Glutamatergic neuron (in vitro differentiated cells): ENCODE data around the gene PLEKHG7. TPM values are rescaled to one million over a fixed set of nuclear protein-coding genes. Genes with fewer than 3 reads are reported as not detected.

ENCODE experiments used
- DNase-seq: peaks from one replicate; pipeline ENCODE4 v3.0.0; 2022
- H3K27ac Mint-ChIP-seq: one replicate; pipeline ENCODE4 v1.8.0; 2020; ENCODE audit warnings: mild to moderate bottlenecking, mixed read lengths, inconsistent platforms; ENCODE audit not compliant: unreplicated experiment
- H3K27me3 Mint-ChIP-seq: one replicate; pipeline ENCODE4 v1.8.0; 2020; ENCODE audit warnings: mild to moderate bottlenecking, moderate library complexity, mixed read lengths, inconsistent platforms; ENCODE audit not compliant: unreplicated experiment
- H3K36me3 Mint-ChIP-seq: one replicate; pipeline ENCODE4 v1.8.0; 2020; ENCODE audit warnings: mild to moderate bottlenecking, mixed read lengths, inconsistent platforms; ENCODE audit not compliant: unreplicated experiment
- H3K4me1 Mint-ChIP-seq: one replicate; pipeline ENCODE4 v1.8.0; 2020; ENCODE audit warnings: mild to moderate bottlenecking, low read depth, mixed read lengths, inconsistent platforms; ENCODE audit not compliant: unreplicated experiment
- H3K4me3 Mint-ChIP-seq: one replicate; pipeline ENCODE4 v1.8.0; 2020; ENCODE audit warnings: mild to moderate bottlenecking, mixed read lengths, inconsistent platforms; ENCODE audit not compliant: unreplicated experiment
- H3K9me3 Mint-ChIP-seq: one replicate; pipeline ENCODE4 v1.8.0; 2020; ENCODE audit warnings: mild to moderate bottlenecking, moderate library complexity, mixed read lengths, inconsistent platforms; ENCODE audit not compliant: unreplicated experiment
- total RNA-seq: library from RNA; stranded (reverse); fragmentation: NEBNext Ultra II Directional; extraction: Animal tissue kit (Norgen Biotek cat#: 25700); gene quantifications from one replicate; pipeline ENCODE4 v1.2.1, GENCODE V29; 2021; ENCODE audit not compliant: unreplicated experiment
- TF ChIP-seq, protein P1 (sequence below): fragments of 200-600 bp; sonication (generic); IDR thresholded peaks from one replicate; pipeline ENCODE4 v1.5.0; 2021; ENCODE audit not compliant: partially characterized antibody, unreplicated experiment

PLEKHG7 gene
- total RNA-seq, 1 donor from 2014 or later: not detected

DNA sequence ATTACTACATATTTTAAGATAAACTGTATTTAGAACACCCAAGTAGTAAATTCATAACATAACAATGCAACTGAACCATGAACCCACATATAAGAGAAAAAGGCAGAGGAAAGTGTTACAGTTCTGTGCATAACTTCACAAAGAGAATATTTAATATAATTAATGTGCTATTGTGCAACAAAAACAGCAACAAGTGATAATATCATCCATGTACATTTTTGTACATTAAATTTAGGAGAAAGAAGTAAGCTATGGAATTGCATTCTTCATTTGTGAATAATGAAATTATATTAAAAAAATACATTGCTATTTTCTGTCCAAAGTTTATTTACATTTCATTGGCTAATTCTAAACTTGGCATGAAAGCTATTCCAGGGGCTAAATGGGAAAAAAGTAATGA lies 72.6 kb downstream of the PLEKHG7 start:
- H3K36me3 Mint-ChIP-seq: no peaks in the 10 kb centered on the region
- DNase-seq: no peak
- H3K27me3 Mint-ChIP-seq: no peaks in the 10 kb centered on the region
- H3K4me3 Mint-ChIP-seq: no peak overlapping the region
- no peak overlapping the region for H3K27ac Mint-ChIP-seq
- TF ChIP-seq, protein P1, sequence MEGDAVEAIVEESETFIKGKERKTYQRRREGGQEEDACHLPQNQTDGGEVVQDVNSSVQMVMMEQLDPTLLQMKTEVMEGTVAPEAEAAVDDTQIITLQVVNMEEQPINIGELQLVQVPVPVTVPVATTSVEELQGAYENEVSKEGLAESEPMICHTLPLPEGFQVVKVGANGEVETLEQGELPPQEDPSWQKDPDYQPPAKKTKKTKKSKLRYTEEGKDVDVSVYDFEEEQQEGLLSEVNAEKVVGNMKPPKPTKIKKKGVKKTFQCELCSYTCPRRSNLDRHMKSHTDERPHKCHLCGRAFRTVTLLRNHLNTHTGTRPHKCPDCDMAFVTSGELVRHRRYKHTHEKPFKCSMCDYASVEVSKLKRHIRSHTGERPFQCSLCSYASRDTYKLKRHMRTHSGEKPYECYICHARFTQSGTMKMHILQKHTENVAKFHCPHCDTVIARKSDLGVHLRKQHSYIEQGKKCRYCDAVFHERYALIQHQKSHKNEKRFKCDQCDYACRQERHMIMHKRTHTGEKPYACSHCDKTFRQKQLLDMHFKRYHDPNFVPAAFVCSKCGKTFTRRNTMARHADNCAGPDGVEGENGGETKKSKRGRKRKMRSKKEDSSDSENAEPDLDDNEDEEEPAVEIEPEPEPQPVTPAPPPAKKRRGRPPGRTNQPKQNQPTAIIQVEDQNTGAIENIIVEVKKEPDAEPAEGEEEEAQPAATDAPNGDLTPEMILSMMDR: no peak
- H3K9me3 Mint-ChIP-seq: no peaks in the 10 kb centered on the region
- peaks cover 7% of the 10 kb centered on the region for H3K4me1 Mint-ChIP-seq

- H3K4me1 Mint-ChIP-seq: peaks cover 7% of the 10 kb centered on the region
- no peaks in the 10 kb centered on the region for H3K9me3 Mint-ChIP-seq
- H3K27ac Mint-ChIP-seq: no peak overlapping the region
- TF ChIP-seq, protein P1: no peak
- DNase-seq: no peak
- no peak overlapping the region for H3K4me3 Mint-ChIP-seq
- H3K27me3 Mint-ChIP-seq: no peaks in the 10 kb centered on the region
- no peaks in the 10 kb centered on the region for H3K36me3 Mint-ChIP-seq
These were observed 75.7 kb downstream of the PLEKHG7 start for GRCh38 chr12:92778525-92778924.

GRCh38 chr12:92779902-92780301 lies 77.1 kb downstream of the PLEKHG7 start:
- no peak overlapping the region for H3K4me3 Mint-ChIP-seq
- H3K4me1 Mint-ChIP-seq: peaks cover 14% of the 10 kb centered on the region
- no peak for DNase-seq
- no peaks in the 10 kb centered on the region for H3K9me3 Mint-ChIP-seq
- TF ChIP-seq, protein P1: no peak
- no peaks in the 10 kb centered on the region for H3K27me3 Mint-ChIP-seq
- H3K36me3 Mint-ChIP-seq: no peaks in the 10 kb centered on the region
- H3K27ac Mint-ChIP-seq: no peak overlapping the region

- H3K4me1 Mint-ChIP-seq: peaks cover 10% of the 10 kb centered on the region
- no peak for DNase-seq
- H3K4me3 Mint-ChIP-seq: no peak overlapping the region
- TF ChIP-seq, protein P1: no peak
- no peaks in the 10 kb centered on the region for H3K27me3 Mint-ChIP-seq
- H3K36me3 Mint-ChIP-seq: no peaks in the 10 kb centered on the region
- no peak overlapping the region for H3K27ac Mint-ChIP-seq
- H3K9me3 Mint-ChIP-seq: peaks cover 1% of the 10 kb centered on the region
These were observed 81.6 kb downstream of the PLEKHG7 start for GRCh38 chr12:92784356-92784755.

GRCh38 chr12:92784797-92785562 lies 82.2 kb downstream of the PLEKHG7 start:
- no peak overlapping the region for H3K4me3 Mint-ChIP-seq
- H3K36me3 Mint-ChIP-seq: no peaks in the 10 kb centered on the region
- peaks cover 1% of the 10 kb centered on the region for H3K9me3 Mint-ChIP-seq
- H3K27ac Mint-ChIP-seq: no peak overlapping the region
- TF ChIP-seq, protein P1: peak; percentile 49
- DNase-seq: no peak
- H3K27me3 Mint-ChIP-seq: no peaks in the 10 kb centered on the region
- peaks cover 10% of the 10 kb centered on the region for H3K4me1 Mint-ChIP-seq
